GM18505 (cell line): ENCODE data around the gene SPRR3.

Experiments used
- ATAC-seq: cut with Tn5 transposase; IDR thresholded peaks from one replicate; pipeline ENCODE4 v1.9.1; 2021; ENCODE audit not compliant: unreplicated experiment
- POLR2A ChIP-seq: IDR thresholded peaks from 4 replicates; pipeline ENCODE4 v1.6.1; 2011; ENCODE audit warnings: borderline replicate concordance; ENCODE audit not compliant: insufficient read depth, insufficient read length; ENCODE audit errors: extremely low read depth

The SPRR3 gene

GRCh38 chr1:153040950-153041631 is 39.5 kb downstream of the SPRR3 start, which contains the start of gene SPRR2D:
SPRR2D (minus strand) TSS chr1:153041120; CDS start chr1:153040346, 774 bp downstream.
- no peak for ATAC-seq
- TF ChIP-seq POLR2A: no peak

DNA sequence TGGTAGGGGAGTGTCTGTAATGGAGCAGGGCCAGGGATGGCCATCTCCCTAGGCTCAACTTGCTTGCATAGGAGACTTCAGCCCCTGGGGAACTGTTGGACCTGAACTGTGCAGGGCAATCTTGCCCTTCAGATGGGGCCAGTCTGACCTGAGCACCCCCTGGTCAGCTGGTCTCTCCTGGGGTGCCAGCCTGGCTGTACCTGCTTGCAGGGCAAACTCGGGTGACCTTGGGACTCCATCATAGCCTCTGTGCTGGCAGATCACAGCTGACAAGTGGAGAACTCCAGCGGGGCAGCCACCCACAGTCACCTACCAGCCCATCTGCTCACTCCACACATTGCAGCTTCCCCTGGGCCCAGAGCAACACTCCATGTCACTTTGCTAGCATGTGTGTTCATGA is 47.7 kb downstream of the SPRR3 start:
- no peak for ATAC-seq
- no peak for TF ChIP-seq POLR2A
